CD4-positive, alpha-beta T cell treated with Interleukin-10 for 1 hour (primary cell): ENCODE results near the gene PHF20.
"Not testable (repeated sequence)": the region's sequence is repeated elsewhere in the genome, so short reads cannot be mapped to it uniquely, and the experiment has no call there.

Source experiments
- DNase-seq: peaks from one replicate; pipeline ENCODE4 v3.0.0-alpha.2; 2020

PHF20 gene

GRCh38 chr20:35843894-35844293 is 72.1 kb downstream of the PHF20 start:
- not testable (repeated sequence) for DNase-seq

GRCh38 chr20:35845561-35845960 is 73.7 kb downstream of the PHF20 start:
- no peak for DNase-seq

GRCh38 chr20:35849706-35850105 is 77.9 kb downstream of the PHF20 start:
- no peak for DNase-seq

GRCh38 chr20:35851659-35852058 is 79.8 kb downstream of the PHF20 start:
- not testable (repeated sequence) for DNase-seq

- DNase-seq, result no peak
These were observed 83.0 kb downstream of the PHF20 start for GRCh38 chr20:35854713-35855348.

GRCh38 chr20:35855641-35856040 is 83.8 kb downstream of the PHF20 start:
- not testable (repeated sequence) for DNase-seq

GRCh38 chr20:35856866-35857265 is 85.1 kb downstream of the PHF20 start:
- no peak for DNase-seq

- no peak for DNase-seq
These were observed 94.8 kb downstream of the PHF20 start for GRCh38 chr20:35866418-35867202.

- no peak for DNase-seq
These were observed 98.9 kb downstream of the PHF20 start for GRCh38 chr20:35870541-35871258.

- DNase-seq, result no peak
These were observed 99.5 kb downstream of the PHF20 start for GRCh38 chr20:35871259-35871771.

GRCh38 chr20:35876033-35876320 is 104.2 kb downstream of the PHF20 start:
- DNase-seq, result no peak

- DNase-seq, result no peak
These were observed 105.8 kb downstream of the PHF20 start for GRCh38 chr20:35877611-35878010.

- DNase-seq, result no peak
These were observed 106.4 kb downstream of the PHF20 start for GRCh38 chr20:35878113-35878625.

GRCh38 chr20:35881676-35882075 is 109.9 kb downstream of the PHF20 start:
- no peak for DNase-seq

GRCh38 chr20:35882427-35883161 is 110.8 kb downstream of the PHF20 start:
- DNase-seq, result not testable (repeated sequence)

GRCh38 chr20:35883336-35883777 is 111.5 kb downstream of the PHF20 start:
- DNase-seq, result no peak

GRCh38 chr20:35883778-35884540 is 112.1 kb downstream of the PHF20 start:
- DNase-seq, result peak; percentile 72

- no peak for DNase-seq
These were observed 112.7 kb downstream of the PHF20 start for GRCh38 chr20:35884541-35884865.

GRCh38 chr20:35885212-35885611 is 113.4 kb downstream of the PHF20 start:
- DNase-seq, result no peak

GRCh38 chr20:35886537-35886936 is 114.7 kb downstream of the PHF20 start:
- DNase-seq, result no peak

GRCh38 chr20:35887393-35888064 is 115.7 kb downstream of the PHF20 start:
- no peak for DNase-seq

GRCh38 chr20:35888657-35889056 is 116.8 kb downstream of the PHF20 start:
- no peak for DNase-seq
